Fibroblast of skin of right quadriceps (primary cell): ENCODE results near the gene SMYD5.

Experiments used
- DNase-seq: peaks from one replicate; pipeline ENCODE4 v3.0.0-alpha.2; 2013

The SMYD5 gene

GRCh38 chr2:73243884-73244570 lies 30.0 kb downstream of the SMYD5 start:
- DNase-seq = no peak

- no peak for DNase-seq
Measured at GRCh38 chr2:73244580-73244979, 30.5 kb downstream of the SMYD5 start.

DNA sequence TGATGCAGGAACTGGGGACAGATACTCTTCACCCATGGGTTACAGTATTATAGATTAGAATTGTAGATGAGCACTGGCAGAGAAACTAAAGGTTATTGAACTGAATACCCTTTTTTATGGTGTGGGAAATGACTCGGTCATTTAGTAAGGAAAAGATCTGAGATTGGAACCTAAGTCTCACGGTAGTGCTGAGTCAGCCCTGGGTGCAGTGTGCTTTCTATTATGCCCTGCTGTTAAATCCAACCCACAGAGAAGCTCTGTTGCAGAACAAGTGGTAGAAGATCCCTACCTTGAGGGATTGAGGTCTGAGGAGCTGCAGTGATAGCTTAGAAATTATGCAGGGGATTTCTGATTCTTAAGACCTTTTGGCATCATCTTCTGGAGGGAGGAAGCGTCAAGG lies 32.8 kb downstream of the SMYD5 start:
- no peak for DNase-seq

- no peak for DNase-seq
Measured at GRCh38 chr2:73249636-73250035, 35.6 kb downstream of the SMYD5 start.

DNA sequence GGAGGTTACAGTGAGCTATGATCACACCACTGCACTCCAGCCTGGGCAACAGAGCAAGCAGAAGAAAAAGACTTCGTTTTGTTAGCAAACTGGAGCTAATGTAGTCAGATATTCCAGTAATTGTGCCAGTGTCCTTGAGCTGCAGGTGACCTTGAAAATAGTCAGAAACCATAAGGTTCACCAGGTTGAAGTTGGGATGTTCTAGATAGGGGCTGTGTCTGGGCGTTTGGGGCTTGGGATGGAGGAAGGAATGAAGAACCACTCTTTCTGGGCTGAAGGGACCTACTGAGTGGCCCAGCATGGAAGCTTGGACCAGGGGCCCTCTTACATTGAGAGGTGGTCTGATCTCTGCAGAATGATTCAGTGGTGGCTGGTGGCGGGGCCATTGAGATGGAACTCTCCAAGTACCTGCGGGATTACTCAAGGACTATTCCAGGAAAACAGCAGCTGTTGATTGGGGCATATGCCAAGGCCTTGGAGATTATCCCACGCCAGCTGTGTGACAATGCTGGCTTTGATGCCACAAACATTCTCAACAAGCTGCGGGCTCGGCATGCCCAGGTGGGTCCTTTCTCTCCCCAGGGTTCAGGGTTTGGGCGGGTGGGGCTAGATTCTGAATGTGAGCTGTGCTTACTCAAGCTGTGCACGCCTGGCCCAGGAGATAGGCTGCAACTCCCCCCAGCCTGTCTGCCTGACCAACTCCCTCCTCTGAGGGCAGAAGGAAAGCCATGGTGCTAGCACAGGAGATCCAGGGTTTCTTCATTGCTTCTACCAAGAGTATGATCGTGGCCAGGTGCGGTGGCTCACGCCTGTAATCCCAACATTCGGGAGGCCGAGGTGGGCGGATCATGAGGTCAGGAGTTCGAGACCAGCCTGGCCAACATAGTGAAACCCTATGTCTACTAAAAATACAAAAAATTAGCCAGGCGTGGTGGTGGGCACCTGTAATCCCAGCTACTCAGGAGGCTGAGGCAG lies 37.1 kb downstream of the SMYD5 start:
- no peak for DNase-seq

- DNase-seq = no peak
Measured at GRCh38 chr2:73252238-73253027, 38.4 kb downstream of the SMYD5 start.

DNA sequence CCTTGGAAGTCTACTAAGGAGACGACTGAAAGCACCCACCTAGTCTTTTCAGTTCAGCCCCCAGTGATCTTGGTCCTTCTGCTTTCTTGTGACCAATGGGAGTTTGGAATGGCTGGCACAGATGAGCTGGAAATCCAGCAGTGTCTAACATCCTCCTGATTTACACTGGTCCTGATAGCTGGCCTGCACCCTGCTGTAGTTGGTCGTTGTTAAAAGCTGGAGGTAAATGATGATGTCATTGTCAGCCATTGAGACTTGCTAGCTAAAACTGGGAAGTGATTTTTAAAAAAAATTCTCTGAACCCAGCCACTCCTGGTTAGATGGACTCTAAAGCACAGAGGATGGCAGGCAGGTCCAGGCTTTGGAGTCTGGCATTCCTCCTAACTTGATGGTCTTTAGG lies 39.4 kb downstream of the SMYD5 start:
- DNase-seq = no peak

DNA sequence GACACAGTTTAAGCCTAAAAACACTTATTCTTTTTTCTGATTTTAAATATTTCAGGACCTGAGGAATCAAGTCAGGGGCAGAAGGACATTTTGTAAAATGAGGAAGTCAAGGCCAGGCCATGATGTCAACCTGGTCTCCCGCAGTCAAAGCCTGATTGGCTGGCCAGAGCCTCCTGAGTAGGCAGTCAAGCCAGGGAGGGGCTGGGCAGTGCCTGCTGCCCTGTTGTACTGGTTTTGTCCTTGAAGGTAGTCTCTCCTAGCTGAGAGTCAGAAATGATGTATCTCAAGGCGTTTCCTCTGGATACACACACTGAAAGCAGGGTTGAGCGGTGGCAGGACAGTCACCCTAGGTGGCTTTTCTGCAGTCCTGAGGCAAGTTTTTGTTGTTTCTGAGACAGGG lies 39.9 kb downstream of the SMYD5 start:
- no peak for DNase-seq

DNA sequence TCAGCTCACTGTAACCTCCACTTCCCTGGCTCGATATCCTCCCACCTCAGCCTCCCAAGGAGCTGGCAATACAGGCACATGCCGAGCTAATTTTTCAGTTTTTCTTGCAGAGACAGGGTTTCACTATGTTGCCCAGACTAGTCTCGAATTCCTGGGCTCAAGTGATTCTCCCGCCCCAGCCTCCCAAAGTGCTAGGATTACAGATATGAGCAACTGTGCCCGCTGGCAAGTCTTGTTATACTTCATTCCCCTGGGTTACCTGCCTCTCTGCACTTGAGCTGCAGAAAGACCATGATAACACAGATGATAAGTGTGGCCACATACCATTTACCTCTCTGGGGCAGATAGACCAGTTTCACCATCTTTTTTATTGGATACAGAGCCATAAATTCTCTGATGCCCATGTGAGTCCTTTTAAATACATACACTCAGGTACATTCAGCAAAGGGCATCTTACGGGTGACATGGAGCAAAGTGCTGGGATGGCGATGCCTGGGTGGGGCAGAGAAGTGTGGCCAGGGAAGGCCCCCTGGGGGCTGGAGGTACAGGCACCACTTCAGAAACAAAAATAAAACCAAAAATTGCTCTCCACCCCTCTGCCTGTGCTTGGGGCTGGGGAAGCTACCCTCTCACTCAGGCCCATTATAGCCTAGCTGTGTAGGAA lies 40.4 kb downstream of the SMYD5 start:
- DNase-seq = no peak

DNA sequence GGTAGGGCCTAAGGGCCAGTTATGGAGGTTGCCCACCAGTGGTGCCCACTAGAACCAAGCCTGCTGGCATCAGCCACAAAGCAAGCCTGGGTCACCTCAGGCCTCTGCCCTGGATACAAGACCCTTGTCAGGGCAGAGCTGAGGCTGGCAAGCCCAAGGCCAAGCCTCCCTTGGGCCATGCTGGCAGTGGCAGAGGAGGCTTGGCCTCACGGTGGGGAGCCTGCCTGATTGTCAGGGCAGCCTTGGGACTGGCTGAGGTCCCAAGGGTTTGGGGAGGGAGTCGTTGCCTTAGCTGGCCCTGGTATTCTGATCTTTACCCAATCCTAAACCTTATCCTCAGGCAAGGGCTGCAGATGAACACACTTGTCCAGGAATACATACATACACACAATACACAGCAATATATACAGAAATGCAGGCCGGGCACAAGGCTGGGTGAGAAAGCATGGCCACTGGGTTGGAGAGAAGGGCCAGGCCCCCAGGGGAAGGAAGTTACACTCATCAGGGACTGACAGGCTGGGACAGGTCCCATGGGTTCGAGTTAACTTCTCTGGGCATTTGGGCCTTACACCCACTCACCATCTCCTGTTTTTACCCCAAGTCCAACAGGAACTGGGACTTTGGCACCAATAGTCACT lies 41.1 kb downstream of the SMYD5 start:
- DNase-seq = no peak

- DNase-seq = no peak
Measured at GRCh38 chr2:73255907-73256617, 42.0 kb downstream of the SMYD5 start.

GRCh38 chr2:73256618-73256922 lies 42.5 kb downstream of the SMYD5 start:
- no peak for DNase-seq

GRCh38 chr2:73257021-73257420 lies 43.0 kb downstream of the SMYD5 start:
- no peak for DNase-seq

- DNase-seq = no peak
Measured at GRCh38 chr2:73257425-73258125, 43.5 kb downstream of the SMYD5 start.

- DNase-seq = no peak
Measured at GRCh38 chr2:73258186-73258912, 44.3 kb downstream of the SMYD5 start.

- no peak for DNase-seq
Measured at GRCh38 chr2:73258913-73259215, 44.8 kb downstream of the SMYD5 start.

GRCh38 chr2:73259276-73259675 lies 45.2 kb downstream of the SMYD5 start:
- no peak for DNase-seq

DNA sequence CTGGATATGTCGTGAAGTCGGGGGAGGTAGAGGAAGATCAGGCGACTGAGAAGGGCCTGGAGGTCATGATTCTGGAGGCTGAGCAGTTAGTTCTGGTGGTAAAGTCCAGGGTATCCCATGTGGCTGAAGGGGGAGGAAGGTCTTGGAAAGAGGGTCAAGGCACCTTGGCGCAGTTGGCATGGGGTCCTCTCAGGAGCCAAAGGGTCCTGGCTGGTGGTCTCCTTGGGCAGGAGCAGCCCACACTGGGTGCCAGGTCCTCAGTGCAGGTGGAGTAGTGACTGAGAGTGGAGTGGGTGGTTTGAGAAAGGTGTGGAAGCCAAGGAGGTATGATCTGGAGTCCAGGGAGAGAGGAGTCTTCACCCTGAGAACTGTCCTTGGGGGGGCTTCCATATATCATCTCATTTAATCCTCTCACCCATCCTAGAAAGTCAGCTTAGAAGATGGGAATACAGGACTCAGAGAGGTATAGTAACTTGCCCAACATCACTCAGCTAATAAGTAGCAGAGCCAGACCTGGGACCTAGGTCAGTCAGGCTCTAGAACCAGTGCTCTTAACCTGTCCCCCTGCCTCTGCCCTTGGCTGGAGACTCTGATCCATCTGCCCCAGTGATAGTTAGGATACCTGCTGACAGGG lies 45.8 kb downstream of the SMYD5 start:
- no peak for DNase-seq

- DNase-seq = peak; percentile 15
Measured at GRCh38 chr2:73260338-73260984, 46.4 kb downstream of the SMYD5 start.
